ENCODE results near the gene SERPINA6. TPM values are rescaled to one million over a fixed set of nuclear protein-coding genes. Genes with fewer than 3 reads are reported as not detected.

Gene SERPINA6
- total RNA-seq, 1 donor from 2014 or later: not detected

DNA sequence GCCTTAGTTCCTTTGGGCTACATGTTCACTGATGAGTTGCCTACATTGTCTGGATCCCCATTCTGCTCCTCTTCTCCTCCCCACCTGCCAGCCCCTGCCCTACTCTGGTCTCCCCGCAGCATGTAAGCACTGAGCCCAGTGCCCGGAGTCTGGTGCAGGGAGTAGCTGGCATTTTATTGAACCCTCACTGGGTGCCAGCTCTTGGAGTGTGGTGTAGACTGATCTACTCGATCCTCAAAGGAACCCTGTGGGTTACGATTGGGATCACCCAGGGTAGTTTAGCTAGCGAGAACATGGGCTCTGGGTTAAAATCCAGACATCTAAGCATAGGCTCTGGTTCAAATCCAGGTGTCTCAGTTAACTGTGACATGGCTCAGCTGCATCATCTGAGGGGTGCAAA is 8.3 kb upstream of the SERPINA6 start:
- Histone ChIP-seq H3K27ac (peak overlapping the region; percentile 15), H3K9me3 (no peaks in the 10 kb centered on the region), H3K36me3 (no peaks in the 10 kb centered on the region), H3K4me1 (peaks cover 12% of the 10 kb centered on the region), H3K27me3 (no peaks in the 10 kb centered on the region), H3K4me3 (no peak overlapping the region)
- TF ChIP-seq POLR2A (IDR thresholded peaks at IDR 0.05): no peak
- no peak for TF ChIP-seq POLR2AphosphoS5 (IDR thresholded peaks at IDR 0.05; ENCODE audit: insufficient read depth in 1 of 2, low read depth in 1 of 2)
- TF ChIP-seq, protein P1, sequence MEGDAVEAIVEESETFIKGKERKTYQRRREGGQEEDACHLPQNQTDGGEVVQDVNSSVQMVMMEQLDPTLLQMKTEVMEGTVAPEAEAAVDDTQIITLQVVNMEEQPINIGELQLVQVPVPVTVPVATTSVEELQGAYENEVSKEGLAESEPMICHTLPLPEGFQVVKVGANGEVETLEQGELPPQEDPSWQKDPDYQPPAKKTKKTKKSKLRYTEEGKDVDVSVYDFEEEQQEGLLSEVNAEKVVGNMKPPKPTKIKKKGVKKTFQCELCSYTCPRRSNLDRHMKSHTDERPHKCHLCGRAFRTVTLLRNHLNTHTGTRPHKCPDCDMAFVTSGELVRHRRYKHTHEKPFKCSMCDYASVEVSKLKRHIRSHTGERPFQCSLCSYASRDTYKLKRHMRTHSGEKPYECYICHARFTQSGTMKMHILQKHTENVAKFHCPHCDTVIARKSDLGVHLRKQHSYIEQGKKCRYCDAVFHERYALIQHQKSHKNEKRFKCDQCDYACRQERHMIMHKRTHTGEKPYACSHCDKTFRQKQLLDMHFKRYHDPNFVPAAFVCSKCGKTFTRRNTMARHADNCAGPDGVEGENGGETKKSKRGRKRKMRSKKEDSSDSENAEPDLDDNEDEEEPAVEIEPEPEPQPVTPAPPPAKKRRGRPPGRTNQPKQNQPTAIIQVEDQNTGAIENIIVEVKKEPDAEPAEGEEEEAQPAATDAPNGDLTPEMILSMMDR (IDR thresholded peaks at IDR 0.05): no peak
- intact Hi-C loops (cut with DNase I): no loop called here
- no peak for DNase-seq (ENCODE audit: extremely low spot score in 2 of 2)

- no peaks in the 10 kb centered on the region for H3K27me3 ChIP-seq
- intact Hi-C loops (cut with DNase I): no loop called here
- H3K36me3 ChIP-seq: no peaks in the 10 kb centered on the region
- no peaks in the 10 kb centered on the region for H3K9me3 ChIP-seq
- DNase-seq (ENCODE audit: extremely low spot score in 2 of 2): no peak
- peak overlapping the region; percentile 15 for H3K27ac ChIP-seq
- TF ChIP-seq, protein P1 (IDR thresholded peaks at IDR 0.05): no peak
- TF ChIP-seq POLR2AphosphoS5 (IDR thresholded peaks at IDR 0.05; ENCODE audit: insufficient read depth in 1 of 2, low read depth in 1 of 2) (no peak), POLR2A (IDR thresholded peaks at IDR 0.05) (no peak)
- peaks cover 12% of the 10 kb centered on the region for H3K4me1 ChIP-seq
- H3K4me3 ChIP-seq: no peak overlapping the region
Measured at GRCh38 chr14:94330857-94331256, 7.7 kb upstream of the SERPINA6 start.

DNA sequence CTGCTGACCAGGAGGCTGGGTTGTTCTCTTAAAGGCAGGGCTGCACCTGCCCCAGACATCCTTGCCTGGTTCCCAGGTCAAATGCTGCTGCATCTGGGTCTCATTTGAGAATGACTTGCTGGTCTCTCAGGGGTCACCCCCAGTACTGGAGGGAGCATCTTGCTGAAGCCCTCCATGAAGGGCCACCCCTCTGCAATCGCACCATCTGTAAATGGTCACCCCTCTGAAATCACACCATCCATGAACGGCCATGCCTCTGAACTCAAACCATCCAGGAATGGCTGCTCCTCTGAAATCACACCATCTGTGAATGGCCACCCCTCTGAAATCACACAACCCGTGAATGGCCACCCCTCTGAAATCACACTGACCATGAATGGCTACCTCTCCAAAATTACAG is 7.3 kb upstream of the SERPINA6 start:
- Histone ChIP-seq H3K4me3 (no peak overlapping the region), H3K4me1 (peaks cover 12% of the 10 kb centered on the region), H3K27me3 (no peaks in the 10 kb centered on the region), H3K27ac (peak overlapping the region; percentile 15), H3K9me3 (no peaks in the 10 kb centered on the region), H3K36me3 (no peaks in the 10 kb centered on the region)
- no peak for DNase-seq (ENCODE audit: extremely low spot score in 2 of 2)
- no peak for TF ChIP-seq POLR2AphosphoS5 (IDR thresholded peaks at IDR 0.05; ENCODE audit: insufficient read depth in 1 of 2, low read depth in 1 of 2)
- TF ChIP-seq, protein P1 (IDR thresholded peaks at IDR 0.05): no peak
- TF ChIP-seq POLR2A (IDR thresholded peaks at IDR 0.05): no peak
- intact Hi-C loops (cut with DNase I): no loop called here

DNA sequence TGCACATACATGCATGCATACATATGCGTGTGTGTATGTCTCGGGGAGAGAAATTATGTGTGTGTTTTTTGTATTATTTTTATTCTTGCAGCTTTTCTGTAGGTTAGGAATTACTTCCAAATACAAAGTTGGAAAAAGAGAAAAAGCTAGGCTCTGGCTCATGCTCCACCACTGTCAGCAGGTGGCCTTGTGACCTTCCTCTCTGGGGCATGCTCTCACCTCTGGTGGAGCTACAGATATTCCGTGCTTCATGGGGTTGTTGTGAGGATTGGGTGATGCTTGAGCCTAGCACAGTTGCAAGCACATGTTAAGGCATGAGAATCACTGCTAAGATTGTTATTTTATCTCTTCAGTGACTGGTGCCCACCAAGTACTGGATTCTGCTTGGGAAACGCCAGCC is 6.7 kb upstream of the SERPINA6 start:
- H3K4me1 ChIP-seq: peaks cover 12% of the 10 kb centered on the region
- TF ChIP-seq POLR2A (IDR thresholded peaks at IDR 0.05) (no peak), POLR2AphosphoS5 (IDR thresholded peaks at IDR 0.05; ENCODE audit: insufficient read depth in 1 of 2, low read depth in 1 of 2) (no peak)
- TF ChIP-seq, protein P1 (IDR thresholded peaks at IDR 0.05): no peak
- H3K4me3 ChIP-seq: no peak overlapping the region
- no peaks in the 10 kb centered on the region for H3K9me3 ChIP-seq
- no peaks in the 10 kb centered on the region for H3K27me3 ChIP-seq
- intact Hi-C loops (cut with DNase I): no loop called here
- no peak overlapping the region for H3K27ac ChIP-seq
- no peaks in the 10 kb centered on the region for H3K36me3 ChIP-seq
- no peak for DNase-seq (ENCODE audit: extremely low spot score in 2 of 2)

DNA sequence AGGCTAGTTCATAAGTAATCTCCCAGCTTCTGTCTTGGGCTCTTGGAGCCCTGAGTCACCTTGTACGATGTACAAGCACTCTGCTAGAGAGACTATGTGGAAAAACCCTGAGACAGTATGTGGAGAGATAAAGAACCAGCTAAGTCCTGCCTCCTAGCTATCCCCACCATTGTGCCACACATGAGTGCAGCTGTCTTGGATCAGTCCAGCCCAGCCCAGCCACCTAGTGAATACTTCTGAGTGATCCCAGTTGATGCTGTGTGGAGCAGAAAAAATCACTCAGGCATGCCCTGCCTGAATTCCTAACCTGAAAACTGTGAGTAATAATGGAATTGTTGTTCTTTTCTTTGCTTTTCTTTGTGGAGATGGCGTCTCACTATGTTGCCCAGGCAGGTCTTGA is 5.1 kb upstream of the SERPINA6 start:
- Histone ChIP-seq H3K4me1 (peaks cover 7% of the 10 kb centered on the region), H3K27me3 (no peaks in the 10 kb centered on the region), H3K36me3 (no peaks in the 10 kb centered on the region), H3K27ac (no peak overlapping the region), H3K9me3 (no peaks in the 10 kb centered on the region), H3K4me3 (no peak overlapping the region)
- DNase-seq (ENCODE audit: extremely low spot score in 2 of 2): no peak
- TF ChIP-seq, protein P1 (IDR thresholded peaks at IDR 0.05): no peak
- TF ChIP-seq POLR2AphosphoS5 (IDR thresholded peaks at IDR 0.05; ENCODE audit: insufficient read depth in 1 of 2, low read depth in 1 of 2) (no peak), POLR2A (IDR thresholded peaks at IDR 0.05) (no peak)
- intact Hi-C loops (cut with DNase I): no loop called here
